Immature natural killer cell (primary cell): Measurements from ENCODE around the gene ZFP1. TPM values are rescaled to one million over a fixed set of nuclear protein-coding genes. Genes with fewer than 3 reads are reported as not detected.
"Not testable (repeated sequence)": the region's sequence is repeated elsewhere in the genome, so short reads cannot be mapped to it uniquely, and the experiment has no call there.

Experiments used
- DNase-seq, 3 donors: peaks; one replicate each; pipeline ENCODE4 v3.0.0; 2022; ENCODE audit warnings: mixed read lengths in 1 of 3
- H3K27ac Mint-ChIP-seq, 6 donors: one replicate each; pipeline ENCODE4 v1.8.0; 2020; ENCODE audit warnings: mixed read lengths in 6 of 6, mild to moderate bottlenecking in 5 of 6, inconsistent platforms in 4 of 6, moderate library complexity in 3 of 6
- H3K27me3 Mint-ChIP-seq, 3 donors: one replicate each; pipeline ENCODE4 v1.8.0; 2020 to 2021; ENCODE audit warnings: low read depth in 3 of 3, mild to moderate bottlenecking in 3 of 3, mixed read lengths in 3 of 3, moderate library complexity in 3 of 3, inconsistent platforms in 1 of 3
- H3K36me3 Mint-ChIP-seq, 3 donors: one replicate each; pipeline ENCODE4 v1.8.0; 2020; ENCODE audit warnings: mixed read lengths in 3 of 3, inconsistent platforms in 2 of 3, mild to moderate bottlenecking in 2 of 3
- H3K4me1 Mint-ChIP-seq, 2 donors: one replicate each; pipeline ENCODE4 v1.8.0; 2020; ENCODE audit warnings: inconsistent platforms in 2 of 2, mild to moderate bottlenecking in 2 of 2, mixed read lengths in 2 of 2, moderate library complexity in 1 of 2
- H3K4me3 Mint-ChIP-seq, 5 donors: one replicate each; pipeline ENCODE4 v1.8.0; 2020; ENCODE audit warnings: mild to moderate bottlenecking in 5 of 5, mixed read lengths in 5 of 5, inconsistent platforms in 3 of 5, moderate library complexity in 3 of 5
- H3K9me3 Mint-ChIP-seq, 6 donors: one replicate each; pipeline ENCODE4 v1.8.0; 2020; ENCODE audit warnings: mild to moderate bottlenecking in 6 of 6, mixed read lengths in 6 of 6, inconsistent platforms in 4 of 6, moderate library complexity in 3 of 6
- polyA plus RNA-seq, 3 donors: library from polyadenylated mRNA; unstranded; fragments of 300-500 nt; fragmentation: Illumina TruSeq; gene quantifications; one replicate each; pipeline ENCODE4 v1.2.3, GENCODE V29; 2021

The ZFP1 gene
- polyA plus RNA-seq, 3 donors from 2014 or later: 5.6 to 23.0 (median 15.5) TPM

- H3K27me3 Mint-ChIP-seq: peaks cover 0 to 14% (median 2%) of the 10 kb centered on the region in 3 donors
- no peaks in the 10 kb centered on the region for H3K9me3 Mint-ChIP-seq
- no peaks in the 10 kb centered on the region for H3K4me1 Mint-ChIP-seq
- no peak for DNase-seq
- H3K36me3 Mint-ChIP-seq: no peaks in the 10 kb centered on the region
- H3K4me3 Mint-ChIP-seq: no peak overlapping the region
- H3K27ac Mint-ChIP-seq: no peak overlapping the region
These were observed 44.9 kb downstream of the ZFP1 start for GRCh38 chr16:75193265-75193650.

- Mint-ChIP-seq H3K4me1 (no peaks in the 10 kb centered on the region), H3K27me3 (peaks cover 0 to 15% (median 2%) of the 10 kb centered on the region in 3 donors), H3K36me3 (no peaks in the 10 kb centered on the region), H3K27ac (no peak overlapping the region), H3K9me3 (no peaks in the 10 kb centered on the region), H3K4me3 (no peak overlapping the region)
- DNase-seq: no peak
These were observed 45.6 kb downstream of the ZFP1 start for GRCh38 chr16:75193730-75194444.

DNA sequence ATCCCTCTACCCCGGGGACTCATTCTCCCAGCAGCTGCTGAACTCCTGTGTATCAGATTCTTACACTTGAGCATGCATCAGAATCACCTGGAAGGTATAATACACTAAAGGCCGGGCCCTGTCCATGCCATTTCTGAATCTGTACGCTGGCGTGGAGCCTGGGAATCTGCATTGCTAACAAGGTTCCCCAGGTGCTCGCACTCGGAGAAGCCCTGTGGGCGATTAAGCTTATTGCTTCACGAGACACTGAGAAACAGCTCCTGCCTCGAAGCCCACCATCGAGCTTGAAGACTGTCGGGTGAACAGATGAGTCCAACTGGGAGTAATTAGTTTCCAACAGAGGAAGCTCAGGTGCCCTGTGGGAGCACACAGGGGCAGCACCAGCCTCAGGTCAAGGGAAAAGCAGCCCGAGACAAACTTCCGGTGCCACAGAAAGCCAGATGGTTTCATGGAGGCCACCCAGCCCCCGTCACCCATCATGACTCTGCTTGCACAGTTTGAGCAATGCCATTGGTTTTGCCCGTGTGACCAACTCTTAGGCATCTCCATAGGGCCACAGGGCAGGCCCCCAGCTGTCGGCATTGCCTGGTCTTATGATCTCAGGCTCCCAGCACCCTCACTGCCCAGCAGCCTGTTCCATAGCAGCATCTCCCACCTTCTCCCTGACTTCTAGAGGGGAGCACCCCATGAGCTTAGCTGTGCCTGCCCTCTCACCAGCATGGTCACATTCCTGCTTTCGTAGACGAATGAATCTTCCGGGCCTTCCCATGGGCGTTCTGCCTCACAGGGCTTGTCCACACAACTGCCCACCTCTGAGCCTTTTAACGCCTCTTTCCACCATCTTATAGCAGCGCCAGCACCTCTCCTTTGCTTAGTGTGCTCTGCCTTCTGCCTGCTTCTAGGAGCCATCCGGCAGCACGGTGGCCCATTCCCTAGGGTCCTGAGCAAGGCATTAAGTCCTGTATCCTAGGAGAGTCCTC is 47.8 kb downstream of the ZFP1 start:
- Mint-ChIP-seq H3K4me1 (peaks cover 0 to 4% of the 10 kb centered on the region in 2 donors), H3K9me3 (no peaks in the 10 kb centered on the region), H3K27ac (peak overlapping the region in 1 of 6 donors; percentile 20), H3K36me3 (no peaks in the 10 kb centered on the region), H3K27me3 (peaks cover 0 to 24% (median 2%) of the 10 kb centered on the region in 3 donors), H3K4me3 (no peak overlapping the region)
- no peak for DNase-seq

DNA sequence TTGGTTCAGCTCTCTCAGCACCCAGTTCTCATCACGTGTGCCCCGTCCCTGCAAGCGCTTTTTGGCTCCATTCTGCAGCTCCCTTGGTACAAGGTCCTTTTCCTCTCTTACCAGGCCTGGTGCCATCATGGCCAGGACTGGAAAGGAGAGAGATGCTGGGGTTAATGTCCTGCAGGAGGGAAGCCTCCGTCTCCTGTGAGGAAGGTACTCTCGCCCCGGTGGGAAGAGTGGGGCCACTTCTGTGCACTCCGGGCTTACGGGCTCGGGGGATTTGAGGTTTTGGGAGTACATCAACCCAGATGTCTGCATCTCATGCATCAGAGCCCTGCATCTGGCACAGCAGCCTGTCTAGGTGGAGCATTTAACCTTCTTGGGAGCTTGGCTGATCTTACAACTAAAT is 48.5 kb downstream of the ZFP1 start:
- no peak for DNase-seq
- H3K4me3 Mint-ChIP-seq: no peak overlapping the region
- no peak overlapping the region for H3K27ac Mint-ChIP-seq
- no peaks in the 10 kb centered on the region for H3K36me3 Mint-ChIP-seq
- H3K27me3 Mint-ChIP-seq: peaks cover 0 to 24% (median 2%) of the 10 kb centered on the region in 3 donors
- H3K4me1 Mint-ChIP-seq: peaks cover 0 to 4% of the 10 kb centered on the region in 2 donors
- no peaks in the 10 kb centered on the region for H3K9me3 Mint-ChIP-seq

DNA sequence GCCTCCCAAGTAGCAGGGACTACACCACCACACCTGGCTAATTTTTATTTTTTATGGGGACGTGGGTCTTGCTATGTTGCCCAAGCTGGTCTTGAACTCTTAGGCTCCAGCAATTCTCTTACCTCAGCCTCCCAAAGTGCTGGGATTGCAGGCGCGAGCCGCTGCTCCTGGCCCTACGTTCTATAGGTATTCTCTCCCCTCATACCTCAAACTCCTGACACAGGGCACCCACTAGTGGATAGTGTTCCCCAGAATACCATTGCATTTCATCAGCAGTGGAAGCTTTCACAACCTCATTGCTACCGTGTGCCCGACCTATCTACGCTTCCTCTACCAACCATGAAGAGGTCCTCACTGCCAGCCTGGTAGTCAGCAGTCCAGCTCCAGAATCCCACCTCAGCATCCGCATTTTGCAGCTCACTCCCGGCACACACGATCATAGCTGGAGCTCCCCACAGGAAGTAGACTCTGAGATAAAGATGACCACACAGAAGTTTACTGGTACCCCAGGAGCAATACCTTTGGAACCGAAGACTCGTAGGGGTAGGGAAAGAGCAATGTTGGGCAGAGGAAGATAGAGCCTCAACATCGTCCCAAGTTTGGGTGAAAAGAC is 49.3 kb downstream of the ZFP1 start:
- Mint-ChIP-seq H3K4me1 (peaks cover 0 to 4% of the 10 kb centered on the region in 2 donors), H3K4me3 (no peak overlapping the region), H3K36me3 (no peaks in the 10 kb centered on the region), H3K9me3 (no peaks in the 10 kb centered on the region), H3K27ac (no peak overlapping the region), H3K27me3 (peaks cover 0 to 24% (median 2%) of the 10 kb centered on the region in 3 donors)
- DNase-seq: no peak

DNA sequence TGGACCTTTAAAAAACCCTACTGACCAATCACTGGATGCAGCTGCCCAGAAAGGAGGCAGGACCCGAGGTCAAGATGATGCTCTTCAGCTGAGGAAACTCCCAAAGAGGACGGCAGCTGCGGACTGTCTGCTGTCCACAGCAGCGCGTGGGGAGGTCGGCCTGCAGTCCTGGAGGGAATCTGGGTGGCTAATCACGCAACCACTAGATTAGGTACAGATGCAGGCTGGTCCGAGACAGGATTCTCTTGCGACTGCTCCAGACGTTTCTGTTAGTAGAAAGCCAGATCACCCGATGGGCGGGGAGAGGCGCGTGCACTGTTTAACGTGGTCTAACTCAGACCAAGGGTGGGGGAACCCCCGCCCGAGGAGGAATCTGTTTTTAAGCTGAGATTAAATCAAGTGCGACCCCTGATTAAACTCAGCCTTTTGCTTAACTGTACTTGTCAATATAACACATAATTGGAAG is 49.8 kb downstream of the ZFP1 start:
- Mint-ChIP-seq H3K4me1 (peaks cover 0 to 4% of the 10 kb centered on the region in 2 donors), H3K9me3 (no peaks in the 10 kb centered on the region), H3K4me3 (no peak overlapping the region), H3K36me3 (no peaks in the 10 kb centered on the region), H3K27me3 (peaks cover 0 to 24% (median 5%) of the 10 kb centered on the region in 3 donors), H3K27ac (no peak overlapping the region)
- no peak for DNase-seq

DNA sequence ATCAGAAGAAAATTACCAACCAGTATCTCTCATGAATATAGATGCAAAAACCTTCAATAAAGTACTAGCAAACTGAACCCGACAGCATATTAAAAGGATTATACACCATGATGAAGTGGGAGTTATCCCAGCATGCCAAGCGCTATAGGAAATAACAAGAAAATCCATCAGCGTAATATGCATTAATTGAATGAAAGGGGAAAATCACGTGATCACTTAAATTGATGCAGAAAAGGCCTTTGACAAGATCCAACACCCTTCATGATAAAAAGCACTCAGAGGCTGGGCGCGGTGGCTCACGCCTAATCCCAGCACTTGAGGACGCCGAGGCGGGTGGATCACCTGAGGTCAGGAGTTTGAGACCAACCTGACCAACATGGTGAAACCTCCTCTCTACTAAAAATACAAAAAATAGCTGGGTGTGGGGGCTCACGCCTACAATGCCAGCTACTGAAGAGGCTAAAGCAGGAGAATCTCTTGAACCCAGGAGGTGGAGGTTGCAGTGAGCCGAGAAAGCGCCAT is 53.8 kb downstream of the ZFP1 start:
- H3K4me1 Mint-ChIP-seq: peaks cover 0 to 4% of the 10 kb centered on the region in 2 donors
- H3K4me3 Mint-ChIP-seq: no peak overlapping the region
- no peaks in the 10 kb centered on the region for H3K9me3 Mint-ChIP-seq
- no peak for DNase-seq
- no peak overlapping the region for H3K27ac Mint-ChIP-seq
- H3K27me3 Mint-ChIP-seq: peaks cover 0 to 17% (median 6%) of the 10 kb centered on the region in 3 donors
- H3K36me3 Mint-ChIP-seq: no peaks in the 10 kb centered on the region

- H3K4me1 Mint-ChIP-seq: peaks cover 0 to 4% of the 10 kb centered on the region in 2 donors
- H3K27me3 Mint-ChIP-seq: peaks cover 0 to 11% (median 6%) of the 10 kb centered on the region in 3 donors
- H3K9me3 Mint-ChIP-seq: no peaks in the 10 kb centered on the region
- H3K27ac Mint-ChIP-seq: no peak overlapping the region
- no peak for DNase-seq
- H3K4me3 Mint-ChIP-seq: no peak overlapping the region
- H3K36me3 Mint-ChIP-seq: no peaks in the 10 kb centered on the region
These were observed 54.8 kb downstream of the ZFP1 start for GRCh38 chr16:75203096-75203495.

- DNase-seq: no peak
- no peak overlapping the region for H3K4me3 Mint-ChIP-seq
These were observed 55.5 kb downstream of the ZFP1 start for GRCh38 chr16:75203667-75204409.

GRCh38 chr16:75204410-75204758 is 56.1 kb downstream of the ZFP1 start:
- Mint-ChIP-seq H3K4me3 (no peak overlapping the region), H3K27ac (no peak overlapping the region), H3K36me3 (no peaks in the 10 kb centered on the region), H3K4me1 (peaks cover 0 to 2% of the 10 kb centered on the region in 2 donors), H3K9me3 (no peaks in the 10 kb centered on the region), H3K27me3 (peaks cover 0 to 7% (median 6%) of the 10 kb centered on the region in 3 donors)
- DNase-seq: no peak

More at GRCh38 chr16:75203667-75204409, 55.5 kb downstream of the ZFP1 start:
- Mint-ChIP-seq H3K27ac (no peak overlapping the region), H3K9me3 (no peaks in the 10 kb centered on the region), H3K27me3 (peaks cover 0 to 9% (median 6%) of the 10 kb centered on the region in 3 donors), H3K36me3 (no peaks in the 10 kb centered on the region), H3K4me1 (peaks cover 0 to 4% of the 10 kb centered on the region in 2 donors)

DNA sequence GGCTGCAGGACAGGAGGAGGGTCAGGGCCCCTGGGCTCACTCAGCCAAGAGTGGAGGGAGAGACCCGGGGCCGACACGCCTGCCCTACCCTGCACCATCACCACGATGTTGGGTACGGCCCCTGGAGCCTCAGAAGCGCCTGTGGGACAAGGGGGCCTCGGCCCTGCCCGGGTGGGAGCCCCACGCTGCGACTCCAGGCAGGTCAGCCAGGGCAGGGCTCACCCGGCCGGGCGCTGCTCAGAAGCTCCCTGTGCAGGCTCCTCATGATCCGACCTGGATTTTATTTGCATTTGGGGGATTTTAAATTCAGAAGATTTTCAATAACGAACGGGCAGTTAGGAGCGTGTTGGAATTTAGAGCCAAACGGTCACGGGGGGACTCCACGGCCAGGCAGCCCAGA is 56.6 kb downstream of the ZFP1 start:
- not testable (repeated sequence) for H3K36me3 Mint-ChIP-seq, H3K27me3 Mint-ChIP-seq

DNA sequence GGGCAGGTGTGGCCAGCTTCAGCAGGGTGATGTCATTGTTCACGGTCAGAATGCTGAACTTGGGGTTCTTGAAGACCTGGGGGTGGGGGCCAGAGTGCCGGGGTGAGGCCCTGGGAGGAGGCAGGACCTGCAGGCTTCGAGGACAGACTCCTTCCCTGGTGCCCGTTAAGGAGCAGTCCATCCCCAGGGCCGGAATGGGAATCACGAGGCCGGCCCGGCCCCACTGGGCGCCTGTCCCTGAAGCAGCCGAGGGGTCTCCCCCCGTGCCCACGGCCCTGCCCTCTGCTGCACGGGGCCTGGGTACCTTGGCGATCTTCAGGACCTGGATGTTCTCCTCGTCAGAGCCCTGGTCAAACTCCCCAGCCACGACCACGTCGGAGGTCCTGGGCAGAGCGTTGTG is 57.1 kb downstream of the ZFP1 start:
- H3K27me3 Mint-ChIP-seq, H3K4me1 Mint-ChIP-seq, H3K4me3 Mint-ChIP-seq, H3K9me3 Mint-ChIP-seq, H3K27ac Mint-ChIP-seq, H3K36me3 Mint-ChIP-seq, DNase-seq: not testable (repeated sequence)

More for the DNA sequence above, 56.6 kb downstream of the ZFP1 start:
- H3K4me1 Mint-ChIP-seq, H3K9me3 Mint-ChIP-seq, H3K27ac Mint-ChIP-seq, H3K4me3 Mint-ChIP-seq, DNase-seq: not testable (repeated sequence)
